Lower lobe of right lung (tissue), 2 donors: ENCODE measurements around the gene AUTS2. TPM values are rescaled to one million over a fixed set of nuclear protein-coding genes. Genes with fewer than 3 reads are reported as not detected.

Source experiments
- ATAC-seq, 2 donors: fragments of 200-7000 bp; cut with Tn5 transposase; one replicate each; pipeline ENCODE4 v1.9.1; 2020 to 2022; ENCODE audit warnings: mild to moderate bottlenecking in 2 of 2, moderate library complexity in 2 of 2
- DNase-seq: peaks from one replicate; pipeline ENCODE4 v3.0.0-alpha.2; 2020
- H3K27ac ChIP-seq: fragments of 200-600 bp; one replicate; pipeline ENCODE4 v1.8.0; 2022
- H3K27me3 ChIP-seq: fragments of 200-600 bp; one replicate; pipeline ENCODE4 v1.8.0; 2022; ENCODE audit warnings: low read depth
- H3K36me3 ChIP-seq: fragments of 200-600 bp; one replicate; pipeline ENCODE4 v1.8.0; 2022; ENCODE audit warnings: mild to moderate bottlenecking
- H3K4me1 ChIP-seq: fragments of 200-600 bp; one replicate; pipeline ENCODE4 v1.8.0; 2022
- H3K4me3 ChIP-seq: fragments of 200-600 bp; one replicate; pipeline ENCODE4 v1.8.0; 2022; ENCODE audit warnings: mild to moderate bottlenecking
- H3K9me3 ChIP-seq: fragments of 200-600 bp; one replicate; pipeline ENCODE4 v1.8.0; 2022
- CTCF ChIP-seq: fragments of 200-600 bp; IDR thresholded peaks from one replicate; pipeline ENCODE4 v1.8.0; 2022; ENCODE audit warnings: antibody characterized with exemption, mild to moderate bottlenecking
- intact Hi-C: fragments of 100-400 bp; cut with DNase I; formaldehyde crosslinking; loops from one replicate; pipeline ENCODE4 v1.11.0; 2022
- total RNA-seq: library from RNA; stranded (reverse); fragmentation: NEBNext Ultra II Directional; extraction: Animal tissue kit (Norgen Biotek cat#: 25700); gene quantifications from one replicate; pipeline ENCODE4 v1.2.1, GENCODE V29; 2021
- donor health status: DM: no; HTN: yes; CAD: no; lungs with severe emphysema.

The AUTS2 gene
- total RNA-seq, 1 donor from 2014 or later: 45.7 TPM

- Histone ChIP-seq H3K9me3 (no peaks in the 10 kb centered on the region), H3K36me3 (no peaks in the 10 kb centered on the region), H3K27me3 (no peaks in the 10 kb centered on the region), H3K4me3 (no peak overlapping the region), H3K4me1 (no peaks in the 10 kb centered on the region), H3K27ac (no peak overlapping the region)
- ATAC-seq (peak in 1 of 2 donors; percentile 52), DNase-seq (no peak)
- TF ChIP-seq CTCF: no peak
- intact Hi-C loops: no loop called here
Observed at GRCh38 chr7:70237831-70238575, 639.7 kb downstream of the AUTS2 start.

GRCh38 chr7:70239918-70240317 is 641.6 kb downstream of the AUTS2 start:
- no peaks in the 10 kb centered on the region for H3K36me3 ChIP-seq
- no peaks in the 10 kb centered on the region for H3K27me3 ChIP-seq
- no peak for TF ChIP-seq CTCF
- DNase-seq: no peak
- H3K4me3 ChIP-seq: no peak overlapping the region
- ATAC-seq: no peak
- no peak overlapping the region for H3K27ac ChIP-seq
- H3K9me3 ChIP-seq: no peaks in the 10 kb centered on the region
- intact Hi-C loops: no loop called here
- no peaks in the 10 kb centered on the region for H3K4me1 ChIP-seq

GRCh38 chr7:70240873-70241272 is 642.6 kb downstream of the AUTS2 start:
- ATAC-seq: no peak
- no peaks in the 10 kb centered on the region for H3K4me1 ChIP-seq
- no peaks in the 10 kb centered on the region for H3K27me3 ChIP-seq
- no peak for TF ChIP-seq CTCF
- DNase-seq: no peak
- no peak overlapping the region for H3K27ac ChIP-seq
- H3K36me3 ChIP-seq: no peaks in the 10 kb centered on the region
- intact Hi-C loops: no loop called here
- H3K4me3 ChIP-seq: no peak overlapping the region
- H3K9me3 ChIP-seq: no peaks in the 10 kb centered on the region

- H3K27ac ChIP-seq: no peak overlapping the region
- DNase-seq (no peak), ATAC-seq (no peak)
- no peaks in the 10 kb centered on the region for H3K36me3 ChIP-seq
- no peaks in the 10 kb centered on the region for H3K4me1 ChIP-seq
- no peaks in the 10 kb centered on the region for H3K9me3 ChIP-seq
- H3K4me3 ChIP-seq: no peak overlapping the region
- H3K27me3 ChIP-seq: no peaks in the 10 kb centered on the region
- no peak for TF ChIP-seq CTCF
- intact Hi-C loops: no loop called here
Observed at GRCh38 chr7:70241536-70242175, 643.4 kb downstream of the AUTS2 start.

- Histone ChIP-seq H3K9me3 (no peaks in the 10 kb centered on the region), H3K4me1 (no peaks in the 10 kb centered on the region), H3K36me3 (no peaks in the 10 kb centered on the region), H3K27me3 (no peaks in the 10 kb centered on the region), H3K4me3 (no peak overlapping the region), H3K27ac (no peak overlapping the region)
- TF ChIP-seq CTCF: no peak
- ATAC-seq (no peak), DNase-seq (no peak)
- intact Hi-C loops: no loop called here
Observed at GRCh38 chr7:70242826-70243225, 644.6 kb downstream of the AUTS2 start.
